ENCODE measurements around the gene FBRSL1.

Gene FBRSL1

DNA sequence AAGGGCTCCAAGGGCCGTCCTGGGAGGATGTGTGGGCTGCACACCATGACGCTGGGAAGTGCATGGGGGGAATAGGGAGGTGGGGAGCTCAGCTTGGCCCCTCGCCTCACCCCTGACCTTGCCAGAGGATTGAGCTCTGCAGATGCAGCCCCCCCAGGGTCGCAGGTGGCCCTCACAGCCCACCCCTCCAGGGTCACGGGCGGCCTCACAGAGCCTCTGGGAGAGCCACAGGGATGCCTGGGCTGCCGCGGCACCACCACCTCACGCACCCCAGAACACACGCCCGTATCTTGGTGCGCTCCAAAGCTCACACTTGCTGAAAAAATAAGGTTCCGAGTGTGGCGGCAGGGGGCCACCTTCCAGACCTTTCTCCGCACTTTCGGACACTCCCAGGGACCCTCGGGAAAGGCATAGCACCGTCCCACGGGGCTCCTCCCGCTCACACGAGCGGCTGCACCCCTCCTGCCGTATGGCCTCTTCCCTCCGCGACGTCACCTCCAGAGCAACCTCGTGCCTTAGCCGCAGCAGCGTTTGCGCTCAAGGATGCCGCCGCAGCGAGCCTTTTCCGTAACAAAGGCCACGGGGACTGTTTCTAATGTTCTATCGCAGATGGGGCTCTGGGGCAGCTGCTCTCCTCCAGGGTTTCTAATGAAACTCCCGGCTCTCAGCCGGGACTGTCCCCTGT, 9.9 kb upstream of the FBRSL1 start:
- H3K4me1 ChIP-seq (ENCODE audit: control insufficient read depth, insufficient read depth, low read length), result no peaks in the 10 kb centered on the region
- peaks cover 83% of the 10 kb centered on the region for H3K27me3 ChIP-seq (ENCODE audit: control insufficient read depth, insufficient read depth, low read length)
- no peak overlapping the region for H3K9ac ChIP-seq (ENCODE audit: low read depth, low read length)
- 0 out of 2 replicates have a peak, but pooled peaks cover 5% of the 10 kb centered on the region for H3K9me3 ChIP-seq (ENCODE audit: control insufficient read depth, insufficient read depth, low read length)
- no peak overlapping the region for H3K27ac ChIP-seq (ENCODE audit: low read depth, low read length)
- no peaks in the 10 kb centered on the region for H3K36me3 ChIP-seq (ENCODE audit: control insufficient read depth, insufficient read depth, low read length)
- H3K4me3 ChIP-seq (ENCODE audit: low read depth, low read length), result no peak overlapping the region

DNA sequence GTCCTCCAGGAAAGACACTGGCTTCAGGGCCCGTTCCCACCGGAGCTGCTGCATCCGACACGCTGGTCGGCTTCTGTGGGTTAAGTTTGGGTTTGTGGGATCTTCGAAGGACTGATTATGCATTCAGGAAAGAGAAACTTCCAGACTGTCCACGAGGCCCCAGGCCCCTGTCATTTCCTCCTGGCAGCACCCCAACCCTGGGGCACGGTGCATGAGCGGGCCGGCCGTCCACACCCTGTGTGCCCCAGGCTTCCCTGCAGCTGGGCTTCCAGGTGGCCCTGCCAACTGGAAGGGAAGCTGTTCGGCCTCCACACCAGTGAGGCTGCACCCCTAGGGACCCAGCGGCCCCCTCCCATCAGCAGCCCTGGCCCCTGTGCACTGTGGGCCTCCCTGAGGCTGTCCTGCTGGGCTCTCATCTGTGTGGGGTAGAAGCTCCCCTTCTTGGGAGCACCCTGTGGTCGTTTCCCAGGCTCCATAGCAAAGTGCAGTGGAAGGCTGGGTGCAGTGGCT, 9.3 kb upstream of the FBRSL1 start:
- no peak overlapping the region for H3K9ac ChIP-seq (ENCODE audit: low read depth, low read length)

DNA sequence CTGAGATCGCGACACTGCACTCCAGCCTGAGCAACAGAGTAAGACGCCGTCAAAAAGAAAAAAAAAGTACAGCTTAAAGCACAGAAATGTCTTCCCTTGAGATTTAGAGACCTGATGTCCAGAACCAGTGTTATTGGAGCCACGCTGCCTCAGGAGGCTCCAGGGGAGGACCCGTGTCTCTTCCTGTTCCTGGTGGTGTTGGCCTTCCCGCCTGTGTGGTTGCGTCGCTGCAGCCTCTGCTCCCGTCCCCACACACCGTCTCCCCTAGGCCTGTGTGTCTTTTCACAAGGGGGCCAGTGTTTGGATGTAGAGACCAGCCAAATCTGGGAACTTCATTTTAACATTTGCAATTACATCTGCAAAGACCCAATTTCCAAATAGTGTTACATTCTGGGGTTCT, 8.6 kb upstream of the FBRSL1 start:
- no peak overlapping the region for H3K4me3 ChIP-seq (ENCODE audit: low read depth, low read length)
- H3K4me1 ChIP-seq (ENCODE audit: control insufficient read depth, insufficient read depth, low read length), result no peaks in the 10 kb centered on the region
- H3K27me3 ChIP-seq (ENCODE audit: control insufficient read depth, insufficient read depth, low read length), result peaks cover 94% of the 10 kb centered on the region
- no peak overlapping the region for H3K9ac ChIP-seq (ENCODE audit: low read depth, low read length)
- H3K27ac ChIP-seq (ENCODE audit: low read depth, low read length), result no peak overlapping the region
- H3K36me3 ChIP-seq (ENCODE audit: control insufficient read depth, insufficient read depth, low read length), result no peaks in the 10 kb centered on the region
- no peaks in the 10 kb centered on the region for H3K9me3 ChIP-seq (ENCODE audit: control insufficient read depth, insufficient read depth, low read length)

More for the DNA sequence above, 9.3 kb upstream of the FBRSL1 start:
- Histone ChIP-seq H3K4me3 (ENCODE audit: low read depth, low read length) (no peak overlapping the region), H3K36me3 (ENCODE audit: control insufficient read depth, insufficient read depth, low read length) (no peaks in the 10 kb centered on the region), H3K27me3 (ENCODE audit: control insufficient read depth, insufficient read depth, low read length) (peaks cover 89% of the 10 kb centered on the region), H3K9me3 (ENCODE audit: control insufficient read depth, insufficient read depth, low read length) (0 out of 2 replicates have a peak, but pooled peaks cover 1% of the 10 kb centered on the region), H3K4me1 (ENCODE audit: control insufficient read depth, insufficient read depth, low read length) (no peaks in the 10 kb centered on the region), H3K27ac (ENCODE audit: low read depth, low read length) (no peak overlapping the region)

DNA sequence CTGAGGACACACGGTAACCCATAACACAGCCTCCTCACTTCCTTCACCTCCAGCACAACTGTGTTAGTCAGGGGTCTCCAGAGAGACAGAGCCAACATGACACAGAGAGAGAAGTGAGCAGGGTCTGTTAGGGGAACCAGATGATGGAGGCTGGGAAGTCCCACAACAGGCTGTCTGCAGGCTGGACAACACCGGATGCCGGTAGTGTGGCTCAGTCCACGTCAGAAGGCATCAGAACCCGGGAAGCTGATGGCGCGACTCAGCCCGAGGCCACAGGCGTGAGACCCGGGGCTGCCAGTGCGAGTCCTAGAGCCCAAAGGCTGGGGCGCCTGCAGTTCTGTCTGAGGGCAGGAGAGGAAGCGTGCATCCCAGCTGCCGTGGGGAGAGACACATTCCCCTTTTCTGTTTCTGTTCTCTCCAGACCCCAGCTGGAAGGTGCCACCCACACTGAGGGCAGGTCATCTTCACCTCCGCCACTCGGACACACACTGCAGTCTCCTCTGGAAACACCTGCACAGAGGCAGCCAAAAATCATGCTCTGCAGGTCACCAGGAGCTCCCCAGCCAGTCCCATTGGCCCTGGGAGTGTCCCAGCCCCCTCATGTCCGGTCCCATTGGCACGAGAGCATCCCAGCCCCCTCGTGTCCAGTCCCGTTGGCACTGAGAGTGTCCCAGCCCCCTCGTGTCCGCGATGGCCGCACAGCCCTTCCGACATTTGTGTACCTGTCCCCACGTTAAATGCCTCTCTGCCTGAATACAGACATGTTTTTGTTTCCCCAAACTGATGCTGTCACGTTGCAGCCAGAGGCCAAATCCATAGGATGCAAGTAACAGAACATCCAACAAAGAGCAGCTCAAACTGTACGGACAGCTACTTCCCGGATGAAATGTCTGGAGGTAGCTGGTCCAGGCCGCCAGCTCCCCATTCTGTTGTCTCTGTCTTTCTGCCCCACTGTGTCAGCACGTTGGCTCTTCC, 7.9 kb upstream of the FBRSL1 start:
- Histone ChIP-seq H3K9me3 (ENCODE audit: control insufficient read depth, insufficient read depth, low read length) (no peaks in the 10 kb centered on the region), H3K4me3 (ENCODE audit: low read depth, low read length) (no peak overlapping the region), H3K27me3 (ENCODE audit: control insufficient read depth, insufficient read depth, low read length) (peaks cover 93% of the 10 kb centered on the region), H3K9ac (ENCODE audit: low read depth, low read length) (no peak overlapping the region), H3K4me1 (ENCODE audit: control insufficient read depth, insufficient read depth, low read length) (no peaks in the 10 kb centered on the region), H3K36me3 (ENCODE audit: control insufficient read depth, insufficient read depth, low read length) (no peaks in the 10 kb centered on the region), H3K27ac (ENCODE audit: low read depth, low read length) (no peak overlapping the region)

DNA sequence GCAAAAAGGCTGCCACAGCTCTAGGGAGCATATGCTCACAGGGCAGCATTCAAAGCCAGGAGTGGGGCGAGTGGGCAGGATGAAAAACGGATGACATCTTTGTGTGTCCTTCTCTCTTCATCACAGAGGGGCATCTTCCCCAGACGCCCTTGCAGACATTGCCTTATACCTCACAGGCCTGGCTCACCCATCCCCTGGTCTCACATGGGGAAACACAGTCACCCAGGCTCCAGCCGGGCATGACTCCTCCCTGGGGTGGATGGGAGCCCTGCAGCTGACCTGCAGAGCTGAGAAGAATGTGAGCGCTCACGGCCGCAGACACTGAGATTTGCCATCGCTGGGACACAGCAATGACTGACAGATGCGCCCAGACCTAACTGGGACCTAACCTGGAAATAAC, 7.2 kb upstream of the FBRSL1 start:
- Histone ChIP-seq H3K4me1 (ENCODE audit: control insufficient read depth, insufficient read depth, low read length) (no peaks in the 10 kb centered on the region), H3K4me3 (ENCODE audit: low read depth, low read length) (no peak overlapping the region), H3K9ac (ENCODE audit: low read depth, low read length) (no peak overlapping the region), H3K27ac (ENCODE audit: low read depth, low read length) (no peak overlapping the region), H3K36me3 (ENCODE audit: control insufficient read depth, insufficient read depth, low read length) (no peaks in the 10 kb centered on the region), H3K9me3 (ENCODE audit: control insufficient read depth, insufficient read depth, low read length) (no peaks in the 10 kb centered on the region), H3K27me3 (ENCODE audit: control insufficient read depth, insufficient read depth, low read length) (peaks cover 96% of the 10 kb centered on the region)

DNA sequence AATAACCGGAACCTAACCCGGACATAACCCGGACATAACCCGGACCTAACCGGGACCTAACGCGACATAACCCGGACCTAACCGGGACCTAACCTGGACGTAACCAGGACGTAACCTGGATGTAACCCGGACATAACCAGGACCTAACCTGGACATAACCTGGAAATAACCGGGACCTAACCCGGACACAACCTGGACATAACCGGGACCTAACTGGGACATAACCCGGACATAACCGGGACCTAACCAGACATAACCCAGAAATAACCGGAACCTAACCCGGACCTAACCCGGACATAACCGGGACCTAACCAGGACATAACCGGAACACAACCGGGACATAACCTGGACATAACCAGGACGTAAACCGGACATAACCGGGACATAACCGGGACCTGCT, 6.7 kb upstream of the FBRSL1 start:
- no peak overlapping the region for H3K4me3 ChIP-seq (ENCODE audit: low read depth, low read length)
- no peak overlapping the region for H3K27ac ChIP-seq (ENCODE audit: low read depth, low read length)
- no peaks in the 10 kb centered on the region for H3K36me3 ChIP-seq (ENCODE audit: control insufficient read depth, insufficient read depth, low read length)
- H3K9ac ChIP-seq (ENCODE audit: low read depth, low read length), result no peak overlapping the region
- no peaks in the 10 kb centered on the region for H3K4me1 ChIP-seq (ENCODE audit: control insufficient read depth, insufficient read depth, low read length)
- no peaks in the 10 kb centered on the region for H3K9me3 ChIP-seq (ENCODE audit: control insufficient read depth, insufficient read depth, low read length)
- peaks cover 97% of the 10 kb centered on the region for H3K27me3 ChIP-seq (ENCODE audit: control insufficient read depth, insufficient read depth, low read length)

DNA sequence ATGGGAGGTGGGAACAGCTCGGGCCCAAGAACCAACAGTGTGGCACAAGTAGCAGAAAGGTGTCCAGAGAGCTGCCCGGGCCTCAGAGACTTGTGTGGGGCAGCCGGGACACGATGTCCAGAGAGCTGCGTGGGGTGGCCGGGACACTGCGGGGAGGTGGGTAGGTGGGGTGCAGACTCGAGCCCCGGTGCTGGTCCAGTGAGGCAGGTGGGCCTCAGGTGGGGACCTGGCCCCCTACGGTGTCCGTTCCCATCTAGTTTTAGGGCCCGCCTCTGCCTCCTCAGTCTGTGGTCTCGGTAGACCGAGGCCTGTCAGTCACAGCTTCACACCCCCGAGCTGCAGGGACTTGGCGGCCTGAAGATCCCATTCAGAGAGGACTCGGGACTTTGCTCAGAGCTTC, 6.3 kb upstream of the FBRSL1 start:
- Histone ChIP-seq H3K27ac (ENCODE audit: low read depth, low read length) (no peak overlapping the region), H3K27me3 (ENCODE audit: control insufficient read depth, insufficient read depth, low read length) (peaks cover 98% of the 10 kb centered on the region), H3K9ac (ENCODE audit: low read depth, low read length) (no peak overlapping the region), H3K36me3 (ENCODE audit: control insufficient read depth, insufficient read depth, low read length) (no peaks in the 10 kb centered on the region), H3K4me1 (ENCODE audit: control insufficient read depth, insufficient read depth, low read length) (no peaks in the 10 kb centered on the region), H3K4me3 (ENCODE audit: low read depth, low read length) (no peak overlapping the region), H3K9me3 (ENCODE audit: control insufficient read depth, insufficient read depth, low read length) (no peaks in the 10 kb centered on the region)

DNA sequence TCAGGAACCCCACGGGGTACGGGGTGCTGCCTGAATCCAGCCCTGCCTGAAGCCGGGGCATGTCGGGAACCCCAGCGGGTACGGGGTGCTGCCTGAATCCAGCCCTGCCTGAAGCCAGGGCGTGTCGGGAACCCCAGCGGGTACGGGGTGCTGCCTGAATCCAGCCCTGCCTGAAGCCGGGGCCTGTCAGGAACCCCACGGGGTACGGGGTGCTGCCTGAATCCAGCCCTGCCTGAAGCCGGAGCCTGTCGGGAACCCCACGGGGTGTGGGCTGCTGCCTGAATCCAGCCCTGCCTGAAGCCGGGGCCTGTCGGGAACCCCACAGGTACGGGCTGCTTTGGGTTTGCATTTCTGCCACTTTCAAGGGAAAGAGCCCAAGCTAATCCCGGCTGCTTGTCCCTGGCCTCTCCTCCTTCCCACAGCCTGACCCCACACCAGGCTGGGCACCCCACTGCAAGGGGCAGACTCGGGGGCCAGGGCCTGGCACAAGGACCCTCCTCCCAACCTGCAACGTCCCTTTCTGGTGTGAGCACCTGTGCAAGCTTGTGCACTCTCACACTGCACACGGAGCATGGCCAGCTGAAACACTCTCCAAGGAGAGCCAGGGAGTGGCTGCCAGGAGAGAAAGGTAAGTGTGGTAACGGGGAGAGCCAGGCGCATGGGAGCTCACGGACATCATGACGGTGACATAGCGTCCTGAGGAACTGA, 5.6 kb upstream of the FBRSL1 start:
- H3K27ac ChIP-seq (ENCODE audit: low read depth, low read length), result no peak overlapping the region
- H3K9me3 ChIP-seq (ENCODE audit: control insufficient read depth, insufficient read depth, low read length), result no peaks in the 10 kb centered on the region
- 0 out of 2 replicates have a peak, but pooled peaks cover 4% of the 10 kb centered on the region for H3K4me1 ChIP-seq (ENCODE audit: control insufficient read depth, insufficient read depth, low read length)
- peaks cover 98% of the 10 kb centered on the region for H3K27me3 ChIP-seq (ENCODE audit: control insufficient read depth, insufficient read depth, low read length)
- H3K4me3 ChIP-seq (ENCODE audit: low read depth, low read length), result no peak overlapping the region
- no peak overlapping the region for H3K9ac ChIP-seq (ENCODE audit: low read depth, low read length)
- H3K36me3 ChIP-seq (ENCODE audit: control insufficient read depth, insufficient read depth, low read length), result no peaks in the 10 kb centered on the region

DNA sequence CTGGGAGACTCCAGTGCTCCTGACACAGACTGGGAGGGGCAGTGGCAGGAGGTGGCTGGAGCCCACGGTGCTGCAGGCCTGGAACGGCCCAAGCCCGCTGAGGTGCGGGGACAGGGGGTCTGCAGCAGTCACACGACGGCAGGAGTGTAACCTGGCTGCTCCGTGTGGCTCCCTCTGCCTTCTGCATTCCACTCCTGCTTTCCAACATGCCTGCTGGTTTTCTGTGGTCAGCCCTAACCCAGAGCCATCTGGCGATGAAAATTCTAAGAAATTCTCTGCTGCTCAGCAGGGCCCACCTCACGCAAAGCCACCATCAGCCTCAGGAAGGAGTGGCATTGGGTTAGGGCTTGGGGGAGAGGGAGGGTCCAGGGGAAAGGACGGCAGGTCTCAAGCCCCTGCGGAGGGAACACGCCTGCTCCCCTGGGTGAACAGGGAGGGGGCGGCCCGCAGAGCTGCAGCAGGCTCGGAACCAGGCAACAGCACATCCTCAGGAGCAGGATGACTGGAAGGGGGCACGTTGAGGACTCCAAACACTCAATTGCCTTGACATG, 5.0 kb upstream of the FBRSL1 start:
- Histone ChIP-seq H3K36me3 (ENCODE audit: control insufficient read depth, insufficient read depth, low read length) (no peaks in the 10 kb centered on the region), H3K4me1 (ENCODE audit: control insufficient read depth, insufficient read depth, low read length) (0 out of 2 replicates have a peak, but pooled peaks cover 4% of the 10 kb centered on the region), H3K9ac (ENCODE audit: low read depth, low read length) (no peak overlapping the region), H3K27me3 (ENCODE audit: control insufficient read depth, insufficient read depth, low read length) (peaks cover 92% of the 10 kb centered on the region), H3K4me3 (ENCODE audit: low read depth, low read length) (no peak overlapping the region), H3K27ac (ENCODE audit: low read depth, low read length) (no peak overlapping the region), H3K9me3 (ENCODE audit: control insufficient read depth, insufficient read depth, low read length) (no peaks in the 10 kb centered on the region)

DNA sequence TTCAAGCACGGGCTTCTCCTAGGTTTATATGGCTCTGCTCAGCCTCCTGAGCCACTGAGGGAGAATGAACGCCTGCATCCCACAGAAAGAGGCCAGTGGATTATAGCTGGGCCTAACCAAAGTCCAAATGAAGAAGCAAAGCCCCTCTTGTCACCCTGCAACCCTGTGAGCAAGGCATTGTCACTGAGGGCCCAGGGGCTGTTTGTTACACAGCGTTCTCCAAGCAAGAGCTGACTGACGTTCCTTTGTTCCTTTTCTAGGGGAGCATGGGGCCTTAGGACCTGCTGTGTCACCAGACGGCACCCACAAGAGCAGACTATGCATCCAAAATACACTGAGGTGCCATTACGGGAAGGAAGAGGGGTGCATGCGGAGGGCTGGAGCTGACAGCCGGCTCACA, 4.3 kb upstream of the FBRSL1 start:
- H3K27ac ChIP-seq (ENCODE audit: low read depth, low read length), result no peak overlapping the region
- H3K4me1 ChIP-seq (ENCODE audit: control insufficient read depth, insufficient read depth, low read length), result 0 out of 2 replicates have a peak, but pooled peaks cover 4% of the 10 kb centered on the region
- H3K4me3 ChIP-seq (ENCODE audit: low read depth, low read length), result no peak overlapping the region
- H3K27me3 ChIP-seq (ENCODE audit: control insufficient read depth, insufficient read depth, low read length), result peaks cover 86% of the 10 kb centered on the region
- no peaks in the 10 kb centered on the region for H3K36me3 ChIP-seq (ENCODE audit: control insufficient read depth, insufficient read depth, low read length)
- no peaks in the 10 kb centered on the region for H3K9me3 ChIP-seq (ENCODE audit: control insufficient read depth, insufficient read depth, low read length)
- H3K9ac ChIP-seq (ENCODE audit: low read depth, low read length), result no peak overlapping the region

All from HUES48 (cell line).